ENCODE data around the gene CLTA. TPM values are rescaled to one million over a fixed set of nuclear protein-coding genes. Genes with fewer than 3 reads are reported as not detected.

The CLTA gene
- total and polyA plus RNA-seq, 10 of the 15 experiments (the other 5 are each of a cell fraction or from before 2014, with no cell fraction given): 49.0 to 241 (median 168) TPM

DNA sequence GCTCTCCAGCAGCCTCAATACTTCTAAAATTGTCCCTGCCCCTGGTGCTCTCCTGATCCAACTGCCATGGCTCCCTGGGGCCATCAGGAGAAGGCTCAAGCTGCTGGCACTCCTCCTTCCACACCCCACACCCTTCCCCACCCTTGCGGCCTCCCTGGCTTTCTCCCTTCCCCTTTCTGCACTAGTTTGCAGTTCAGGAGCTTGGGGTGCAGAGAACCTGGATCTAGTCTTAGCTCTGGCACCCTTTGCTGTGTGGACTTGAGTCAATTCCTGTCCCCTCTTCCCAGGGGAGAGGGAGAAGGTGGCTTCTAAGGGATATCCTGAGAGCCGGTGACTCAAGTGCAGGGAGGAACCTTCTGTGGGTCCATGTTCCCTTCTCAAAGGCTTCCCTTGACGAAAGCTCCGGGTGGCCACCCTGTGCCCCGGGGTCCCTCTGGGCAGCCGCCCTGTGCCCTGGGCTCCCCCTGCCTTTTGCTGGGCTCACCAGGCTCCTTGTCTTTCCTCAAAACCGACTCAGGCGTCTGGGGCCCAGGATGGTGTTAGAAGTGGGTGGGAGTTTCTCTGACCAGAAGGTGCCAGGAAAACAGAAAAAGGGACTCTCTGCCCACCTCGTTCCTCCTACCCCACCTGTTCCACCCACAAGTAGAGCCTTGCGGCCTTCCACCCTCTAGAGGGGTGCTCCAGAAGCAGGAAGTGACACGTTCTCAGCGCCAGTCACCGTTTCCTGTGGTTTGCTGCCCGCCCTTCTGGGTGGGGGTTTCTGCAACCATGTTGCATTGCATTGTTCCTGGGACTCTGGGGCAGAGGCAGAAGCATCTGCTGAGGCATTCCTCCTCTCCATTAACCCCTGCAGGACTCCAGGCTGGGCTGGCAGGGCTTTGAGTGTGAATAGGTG is 39.2 kb upstream of the CLTA start (continued):
- TF ChIP-seq ZNF384 (IDR thresholded peaks at IDR 0.05; ENCODE audit: borderline replicate concordance, low read depth, low read length) (no peak), ZNF622 (IDR thresholded peaks at IDR 0.05) (no peak), NBN (IDR thresholded peaks at IDR 0.05) (peak; percentile 52; the same call in 1 of the 2 replicates), TCF7 (IDR thresholded peaks at IDR 0.05; ENCODE audit: borderline replicate concordance) (no peak), ZNF24 (IDR thresholded peaks at IDR 0.05) (no peak), SPI1 (IDR thresholded peaks at IDR 0.05; ENCODE audit: borderline replicate concordance, insufficient read depth, low read depth, low read length) (peak; percentile 82), NR2F1 (conservative IDR thresholded peaks at IDR 0.05) (0 out of 2 replicates have a peak, but pooled peaks have one; percentile 17), ETV6 (conservative IDR thresholded peaks at IDR 0.05 in 1 of 2, IDR thresholded peaks at IDR 0.05 in 1 of 2; ENCODE audit: borderline replicate concordance in 1 of 2, low read depth in 1 of 2) (peak in 1 of 2 experiments; percentile 90; a peak in 2 of 4 replicates), POLR2A (IDR thresholded peaks at IDR 0.05; ENCODE audit: low read depth, low read length) (peak; percentile 76), ZNF207 (IDR thresholded peaks at IDR 0.05; ENCODE audit: borderline replicate concordance) (no peak), FOXM1 (IDR thresholded peaks at IDR 0.05; ENCODE audit: low read depth, low read length) (peak; percentile 68; the same call in 1 of the 2 replicates), CREB1 (IDR thresholded peaks at IDR 0.05; ENCODE audit: low read depth) (peak; percentile 90), RB1 (IDR thresholded peaks at IDR 0.05; ENCODE audit: borderline replicate concordance) (no peak), EGR1 (IDR thresholded peaks at IDR 0.05; ENCODE audit: borderline replicate concordance in 1 of 2, low read depth in 2 of 2, low read length in 2 of 2) (peak in 1 of 2 experiments; percentile 61; a peak in 2 of 3 replicates), PAX8 (IDR thresholded peaks at IDR 0.05) (no peak)
- TF ChIP-seq, protein P1, sequence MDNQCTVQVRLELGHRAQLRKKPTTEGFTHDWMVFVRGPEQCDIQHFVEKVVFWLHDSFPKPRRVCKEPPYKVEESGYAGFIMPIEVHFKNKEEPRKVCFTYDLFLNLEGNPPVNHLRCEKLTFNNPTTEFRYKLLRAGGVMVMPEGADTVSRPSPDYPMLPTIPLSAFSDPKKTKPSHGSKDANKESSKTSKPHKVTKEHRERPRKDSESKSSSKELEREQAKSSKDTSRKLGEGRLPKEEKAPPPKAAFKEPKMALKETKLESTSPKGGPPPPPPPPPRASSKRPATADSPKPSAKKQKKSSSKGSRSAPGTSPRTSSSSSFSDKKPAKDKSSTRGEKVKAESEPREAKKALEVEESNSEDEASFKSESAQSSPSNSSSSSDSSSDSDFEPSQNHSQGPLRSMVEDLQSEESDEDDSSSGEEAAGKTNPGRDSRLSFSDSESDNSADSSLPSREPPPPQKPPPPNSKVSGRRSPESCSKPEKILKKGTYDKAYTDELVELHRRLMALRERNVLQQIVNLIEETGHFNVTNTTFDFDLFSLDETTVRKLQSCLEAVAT (IDR thresholded peaks at IDR 0.05): peak; percentile 55; the same call in 1 of the 2 replicates
- TF ChIP-seq, protein P2, sequence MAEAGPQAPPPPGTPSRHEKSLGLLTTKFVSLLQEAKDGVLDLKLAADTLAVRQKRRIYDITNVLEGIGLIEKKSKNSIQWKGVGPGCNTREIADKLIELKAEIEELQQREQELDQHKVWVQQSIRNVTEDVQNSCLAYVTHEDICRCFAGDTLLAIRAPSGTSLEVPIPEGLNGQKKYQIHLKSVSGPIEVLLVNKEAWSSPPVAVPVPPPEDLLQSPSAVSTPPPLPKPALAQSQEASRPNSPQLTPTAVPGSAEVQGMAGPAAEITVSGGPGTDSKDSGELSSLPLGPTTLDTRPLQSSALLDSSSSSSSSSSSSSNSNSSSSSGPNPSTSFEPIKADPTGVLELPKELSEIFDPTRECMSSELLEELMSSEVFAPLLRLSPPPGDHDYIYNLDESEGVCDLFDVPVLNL (IDR thresholded peaks at IDR 0.05; ENCODE audit: low read depth, low read length): no peak
- TF ChIP-seq, protein P3, sequence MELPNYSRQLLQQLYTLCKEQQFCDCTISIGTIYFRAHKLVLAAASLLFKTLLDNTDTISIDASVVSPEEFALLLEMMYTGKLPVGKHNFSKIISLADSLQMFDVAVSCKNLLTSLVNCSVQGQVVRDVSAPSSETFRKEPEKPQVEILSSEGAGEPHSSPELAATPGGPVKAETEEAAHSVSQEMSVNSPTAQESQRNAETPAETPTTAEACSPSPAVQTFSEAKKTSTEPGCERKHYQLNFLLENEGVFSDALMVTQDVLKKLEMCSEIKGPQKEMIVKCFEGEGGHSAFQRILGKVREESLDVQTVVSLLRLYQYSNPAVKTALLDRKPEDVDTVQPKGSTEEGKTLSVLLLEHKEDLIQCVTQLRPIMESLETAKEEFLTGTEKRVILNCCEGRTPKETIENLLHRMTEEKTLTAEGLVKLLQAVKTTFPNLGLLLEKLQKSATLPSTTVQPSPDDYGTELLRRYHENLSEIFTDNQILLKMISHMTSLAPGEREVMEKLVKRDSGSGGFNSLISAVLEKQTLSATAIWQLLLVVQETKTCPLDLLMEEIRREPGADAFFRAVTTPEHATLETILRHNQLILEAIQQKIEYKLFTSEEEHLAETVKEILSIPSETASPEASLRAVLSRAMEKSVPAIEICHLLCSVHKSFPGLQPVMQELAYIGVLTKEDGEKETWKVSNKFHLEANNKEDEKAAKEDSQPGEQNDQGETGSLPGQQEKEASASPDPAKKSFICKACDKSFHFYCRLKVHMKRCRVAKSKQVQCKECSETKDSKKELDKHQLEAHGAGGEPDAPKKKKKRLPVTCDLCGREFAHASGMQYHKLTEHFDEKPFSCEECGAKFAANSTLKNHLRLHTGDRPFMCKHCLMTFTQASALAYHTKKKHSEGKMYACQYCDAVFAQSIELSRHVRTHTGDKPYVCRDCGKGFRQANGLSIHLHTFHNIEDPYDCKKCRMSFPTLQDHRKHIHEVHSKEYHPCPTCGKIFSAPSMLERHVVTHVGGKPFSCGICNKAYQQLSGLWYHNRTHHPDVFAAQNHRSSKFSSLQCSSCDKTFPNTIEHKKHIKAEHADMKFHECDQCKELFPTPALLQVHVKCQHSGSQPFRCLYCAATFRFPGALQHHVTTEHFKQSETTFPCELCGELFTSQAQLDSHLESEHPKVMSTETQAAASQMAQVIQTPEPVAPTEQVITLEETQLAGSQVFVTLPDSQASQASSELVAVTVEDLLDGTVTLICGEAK (IDR thresholded peaks at IDR 0.05; ENCODE audit: borderline replicate concordance): peak; percentile 42; the same call in 1 of the 2 replicates
- TF ChIP-seq, protein P4, sequence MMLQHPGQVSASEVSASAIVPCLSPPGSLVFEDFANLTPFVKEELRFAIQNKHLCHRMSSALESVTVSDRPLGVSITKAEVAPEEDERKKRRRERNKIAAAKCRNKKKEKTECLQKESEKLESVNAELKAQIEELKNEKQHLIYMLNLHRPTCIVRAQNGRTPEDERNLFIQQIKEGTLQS (IDR thresholded peaks at IDR 0.05; ENCODE audit: borderline replicate concordance, extremely low read depth, low read depth, low read length): no peak
- TF ChIP-seq, protein P5, sequence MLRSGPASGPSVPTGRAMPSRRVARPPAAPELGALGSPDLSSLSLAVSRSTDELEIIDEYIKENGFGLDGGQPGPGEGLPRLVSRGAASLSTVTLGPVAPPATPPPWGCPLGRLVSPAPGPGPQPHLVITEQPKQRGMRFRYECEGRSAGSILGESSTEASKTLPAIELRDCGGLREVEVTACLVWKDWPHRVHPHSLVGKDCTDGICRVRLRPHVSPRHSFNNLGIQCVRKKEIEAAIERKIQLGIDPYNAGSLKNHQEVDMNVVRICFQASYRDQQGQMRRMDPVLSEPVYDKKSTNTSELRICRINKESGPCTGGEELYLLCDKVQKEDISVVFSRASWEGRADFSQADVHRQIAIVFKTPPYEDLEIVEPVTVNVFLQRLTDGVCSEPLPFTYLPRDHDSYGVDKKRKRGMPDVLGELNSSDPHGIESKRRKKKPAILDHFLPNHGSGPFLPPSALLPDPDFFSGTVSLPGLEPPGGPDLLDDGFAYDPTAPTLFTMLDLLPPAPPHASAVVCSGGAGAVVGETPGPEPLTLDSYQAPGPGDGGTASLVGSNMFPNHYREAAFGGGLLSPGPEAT (IDR thresholded peaks at IDR 0.05; ENCODE audit: low read depth): peak; percentile 34; the same call in 1 of the 2 replicates
